Stimulated activated CD8-positive, alpha-beta memory T cell treated with anti-CD3 and anti-CD28 coated beads, Interleukin-2, amount 100 ng/mL, for 48 hours (primary cell): ENCODE data around the gene HOXA9.

Experiments used
- DNase-seq, 2 donors: peaks; one replicate each; pipeline ENCODE4 v3.0.0-alpha.2; 2020; ENCODE audit warnings: low read depth in 2 of 2

The HOXA9 gene

GRCh38 chr7:27142580-27143022 lies 22.7 kb downstream of the HOXA9 start:
- DNase-seq, result no peak

DNA sequence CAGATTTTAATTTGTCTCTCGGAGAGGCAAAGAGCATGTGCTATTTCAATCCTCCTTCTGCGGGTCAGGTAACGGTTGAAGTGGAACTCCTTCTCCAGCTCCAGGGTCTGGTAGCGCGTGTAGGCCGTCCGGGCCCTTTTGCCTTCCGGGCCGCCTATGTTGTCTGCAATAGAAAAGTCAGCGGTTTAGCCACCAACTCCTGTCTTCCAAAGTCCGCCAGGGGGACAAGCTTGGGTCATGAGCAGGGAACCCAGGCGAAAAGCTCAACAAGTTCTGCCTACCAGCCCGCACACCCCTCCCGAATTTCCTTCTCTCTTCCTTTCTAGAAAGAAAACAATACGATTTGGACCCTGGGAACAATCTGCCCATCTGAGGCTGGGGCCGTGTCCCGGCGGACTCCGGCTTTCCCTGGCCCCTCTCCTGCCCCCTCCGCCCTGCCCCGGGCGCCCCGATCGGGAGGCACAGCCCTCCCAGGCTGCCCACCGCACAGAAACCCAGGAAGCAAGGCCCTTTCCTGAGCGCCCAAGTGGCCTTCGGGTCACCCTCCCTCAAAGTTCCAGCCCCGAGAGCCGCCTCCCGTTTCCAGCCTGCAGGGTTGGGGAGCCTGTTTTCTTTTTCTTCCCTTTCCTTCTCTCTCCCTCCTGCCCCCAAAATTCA lies 23.3 kb downstream of the HOXA9 start:
- no peak for DNase-seq

GRCh38 chr7:27141137-27141922 lies 24.0 kb downstream of the HOXA9 start:
- no peak for DNase-seq

DNA sequence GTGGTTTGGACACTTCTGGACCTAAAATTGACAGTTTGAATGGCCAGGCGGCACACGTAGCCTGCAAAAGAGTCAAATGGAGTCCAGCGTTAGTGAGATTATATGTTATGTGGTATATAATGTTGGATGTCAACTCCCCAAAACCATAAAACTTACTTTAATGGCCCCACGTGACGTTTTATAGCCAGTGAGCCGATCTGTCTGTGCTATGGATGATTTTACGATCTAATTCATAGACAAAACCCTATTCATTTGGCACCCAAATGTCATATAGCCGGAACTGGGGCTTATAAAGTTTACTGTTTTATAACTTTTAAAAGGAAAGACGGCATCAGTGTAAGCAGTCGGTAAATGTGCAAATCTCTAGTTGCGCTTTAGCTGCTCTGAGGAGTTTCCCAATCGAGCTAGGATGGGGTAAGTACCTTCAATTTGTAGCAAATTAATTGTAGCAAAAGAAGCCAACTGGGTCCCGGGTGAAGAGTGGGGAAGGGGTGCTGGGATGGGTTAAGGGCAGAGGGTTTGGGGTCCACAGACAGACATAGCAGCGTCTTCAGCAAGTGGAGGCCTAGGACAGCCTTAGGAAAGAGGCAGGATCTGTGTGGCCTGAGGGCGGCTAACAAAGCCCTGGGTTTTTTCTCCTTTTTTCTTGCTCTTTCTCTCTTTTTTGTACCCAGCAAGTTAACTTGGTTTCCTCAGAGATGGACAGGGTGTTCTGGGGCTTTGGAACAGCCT lies 25.0 kb downstream of the HOXA9 start:
- DNase-seq, result no peak

GRCh38 chr7:27139334-27140125 lies 25.8 kb downstream of the HOXA9 start:
- DNase-seq, result no peak

- no peak for DNase-seq
These were observed 26.4 kb downstream of the HOXA9 start for GRCh38 chr7:27138985-27139333.

DNA sequence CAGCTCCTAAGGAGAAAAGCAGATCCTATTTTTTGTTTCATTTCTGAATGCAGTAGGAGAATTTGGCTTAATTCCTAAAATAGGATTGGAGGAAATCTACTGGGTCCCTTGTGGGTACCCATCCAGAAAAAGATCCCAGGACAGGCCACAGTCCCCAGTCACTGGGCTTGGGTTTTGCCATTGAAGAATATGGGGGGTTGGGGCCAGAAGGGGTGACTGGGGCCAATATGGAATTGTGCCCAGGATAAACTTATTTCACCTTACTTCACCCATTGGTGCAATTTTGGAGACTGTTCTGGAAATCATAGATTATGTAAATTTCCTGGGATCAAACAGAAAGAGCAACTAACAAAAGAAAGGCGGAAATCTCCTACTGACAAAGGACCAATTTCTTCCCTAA lies 26.9 kb downstream of the HOXA9 start:
- DNase-seq, result no peak

DNA sequence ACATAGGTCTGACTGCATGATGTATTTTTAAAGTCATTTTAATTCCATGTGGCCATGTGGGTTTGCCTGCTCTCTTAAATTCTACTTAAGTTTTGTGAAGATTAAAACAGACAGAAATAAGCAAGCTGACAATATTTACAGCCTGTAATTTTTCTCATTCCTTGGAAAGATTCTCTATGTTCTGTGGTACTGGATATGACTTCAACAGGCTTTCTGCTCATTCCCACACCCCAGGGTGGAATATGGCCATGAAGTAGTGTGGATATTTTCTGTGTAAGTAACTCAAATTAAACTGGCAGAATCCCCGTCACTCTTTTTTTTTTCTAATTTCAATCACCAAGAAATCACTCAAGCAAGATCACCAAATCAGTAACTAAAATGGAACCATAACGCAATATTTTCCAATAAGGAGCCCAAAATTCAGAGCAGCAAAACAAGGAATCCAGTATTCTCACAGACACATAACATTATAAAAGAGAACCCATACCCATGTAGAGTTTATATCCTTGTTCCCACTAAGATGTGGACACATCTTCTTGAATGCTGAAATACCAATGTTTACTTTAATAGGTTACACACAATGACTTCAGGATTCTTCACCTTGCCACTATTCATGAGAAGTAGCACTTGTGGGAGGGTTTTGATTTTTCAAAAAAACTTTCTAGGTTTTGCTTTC lies 27.6 kb downstream of the HOXA9 start:
- no peak for DNase-seq

DNA sequence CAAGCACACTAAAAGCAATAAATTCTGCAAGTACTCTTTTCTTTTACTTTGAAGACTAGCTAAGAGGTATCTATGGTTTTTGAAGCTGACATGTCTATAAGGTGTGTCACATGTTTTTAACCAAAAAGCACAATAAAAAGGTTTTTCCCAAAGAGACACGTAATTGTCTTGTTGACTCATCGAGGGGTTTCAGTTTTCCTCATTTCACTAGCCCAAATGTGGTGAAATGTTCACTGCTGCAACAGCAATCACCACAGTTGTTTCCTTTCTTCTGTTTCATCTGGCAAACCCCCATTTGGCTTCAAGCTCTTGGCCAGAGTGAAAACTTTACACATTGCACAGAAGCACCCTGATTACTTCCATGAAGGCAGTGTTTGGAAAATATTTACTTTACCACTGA lies 30.9 kb downstream of the HOXA9 start:
- DNase-seq, result no peak

GRCh38 chr7:27133409-27134231 lies 31.7 kb downstream of the HOXA9 start:
- no peak for DNase-seq

DNA sequence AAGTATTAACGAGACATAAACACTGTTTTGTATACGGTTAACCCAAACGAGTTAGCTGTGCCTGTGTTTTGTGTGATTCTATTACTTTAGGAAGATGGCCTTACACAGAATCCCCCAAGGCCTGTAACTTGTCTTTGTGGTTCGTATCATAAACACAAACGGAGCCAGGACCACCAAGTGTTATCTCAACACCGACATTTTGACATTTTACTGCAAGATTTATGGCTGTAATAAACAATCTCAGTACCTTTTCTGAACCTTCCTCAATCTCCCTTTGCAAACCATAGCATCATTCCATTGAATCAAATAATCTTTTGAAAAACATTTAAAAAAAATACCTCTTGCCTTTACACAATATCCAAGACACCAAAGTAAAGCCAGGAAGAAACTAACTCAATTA lies 32.4 kb downstream of the HOXA9 start:
- DNase-seq, result no peak

DNA sequence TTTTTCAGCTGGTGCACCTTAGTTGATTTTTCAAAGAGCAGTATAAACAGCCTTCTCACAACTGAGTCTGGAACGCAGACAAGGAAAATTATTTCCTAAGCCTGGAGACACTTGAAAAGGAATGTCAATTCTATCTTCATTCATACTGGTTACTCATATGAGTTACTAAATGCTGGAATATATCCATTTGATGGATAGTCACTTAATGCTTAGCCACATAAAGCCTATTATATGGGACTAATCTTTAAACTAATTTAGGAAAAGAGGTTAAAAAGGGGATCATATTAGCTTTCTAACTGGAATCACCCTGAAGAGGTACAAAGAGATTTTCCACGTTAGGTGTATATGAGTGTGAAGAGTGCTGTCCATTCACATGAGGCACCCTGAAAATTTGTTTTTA lies 33.1 kb downstream of the HOXA9 start:
- DNase-seq, result no peak

DNA sequence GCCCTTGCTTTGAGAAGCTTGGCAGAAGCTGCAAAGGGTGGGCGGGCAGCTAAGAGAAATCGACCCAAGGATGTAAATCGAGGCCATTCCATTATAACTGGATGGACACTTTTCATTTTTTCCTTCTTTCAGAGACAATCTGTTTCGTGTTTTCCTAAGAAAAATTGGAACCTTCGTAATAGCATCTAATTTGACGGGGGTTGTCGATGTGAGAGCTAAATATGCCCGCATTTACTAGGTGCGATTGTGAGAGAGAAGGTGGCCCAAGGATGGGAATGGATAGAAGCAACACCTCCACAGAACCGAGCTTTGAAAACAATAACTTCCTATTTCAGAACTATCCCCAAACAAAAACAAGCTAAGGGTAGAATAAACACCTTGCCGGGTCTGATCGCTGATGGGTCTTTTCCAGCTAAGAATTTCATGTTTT lies 33.9 kb downstream of the HOXA9 start:
- no peak for DNase-seq

GRCh38 chr7:27130540-27131389 lies 34.6 kb downstream of the HOXA9 start, which contains the start of gene HOXA4:
HOXA4 (minus strand) TSS chr7:27130757; CDS start chr7:27130733, 24 bp downstream.
- peak; percentile 36 to 60 for DNase-seq

DNA sequence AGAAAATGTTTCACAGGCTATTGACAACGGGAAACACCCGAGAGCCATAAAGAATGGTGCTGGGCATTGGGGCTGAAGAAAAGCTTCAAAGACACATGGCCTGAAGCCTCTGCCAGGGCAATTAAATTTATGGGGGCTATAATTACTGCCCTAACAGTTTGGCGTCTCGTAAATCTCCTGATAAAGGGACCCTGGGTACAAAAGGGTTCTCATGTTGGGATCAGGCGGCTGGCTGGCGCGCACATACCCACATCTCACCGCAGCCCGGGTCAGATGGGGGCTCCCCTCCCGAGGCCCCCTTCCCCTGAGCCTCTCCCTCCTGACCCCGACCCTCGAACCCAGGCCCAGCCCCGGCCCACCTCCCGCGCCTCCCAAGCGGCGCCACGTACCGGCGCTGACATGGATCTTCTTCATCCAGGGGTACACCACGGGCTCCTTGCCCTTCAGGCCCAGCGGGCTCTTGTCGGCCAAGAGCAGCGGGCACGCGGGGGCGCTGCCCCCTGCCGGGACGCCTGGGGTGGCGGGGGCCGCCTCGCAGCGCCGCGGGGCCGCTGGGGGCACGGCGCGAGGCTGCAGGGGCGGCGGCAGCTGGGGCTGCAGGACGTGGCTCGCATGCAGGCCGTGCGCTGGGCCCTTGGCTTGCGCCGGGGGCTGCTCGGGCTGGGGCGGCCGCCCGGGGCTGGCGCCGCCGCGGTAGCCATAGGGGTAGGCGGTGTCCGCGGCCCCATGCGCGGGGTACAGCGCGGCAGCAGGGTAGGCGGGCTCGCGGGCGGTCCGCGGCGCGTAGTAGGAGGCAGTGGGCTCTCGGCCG lies 35.4 kb downstream of the HOXA9 start:
- DNase-seq, result no peak

DNA sequence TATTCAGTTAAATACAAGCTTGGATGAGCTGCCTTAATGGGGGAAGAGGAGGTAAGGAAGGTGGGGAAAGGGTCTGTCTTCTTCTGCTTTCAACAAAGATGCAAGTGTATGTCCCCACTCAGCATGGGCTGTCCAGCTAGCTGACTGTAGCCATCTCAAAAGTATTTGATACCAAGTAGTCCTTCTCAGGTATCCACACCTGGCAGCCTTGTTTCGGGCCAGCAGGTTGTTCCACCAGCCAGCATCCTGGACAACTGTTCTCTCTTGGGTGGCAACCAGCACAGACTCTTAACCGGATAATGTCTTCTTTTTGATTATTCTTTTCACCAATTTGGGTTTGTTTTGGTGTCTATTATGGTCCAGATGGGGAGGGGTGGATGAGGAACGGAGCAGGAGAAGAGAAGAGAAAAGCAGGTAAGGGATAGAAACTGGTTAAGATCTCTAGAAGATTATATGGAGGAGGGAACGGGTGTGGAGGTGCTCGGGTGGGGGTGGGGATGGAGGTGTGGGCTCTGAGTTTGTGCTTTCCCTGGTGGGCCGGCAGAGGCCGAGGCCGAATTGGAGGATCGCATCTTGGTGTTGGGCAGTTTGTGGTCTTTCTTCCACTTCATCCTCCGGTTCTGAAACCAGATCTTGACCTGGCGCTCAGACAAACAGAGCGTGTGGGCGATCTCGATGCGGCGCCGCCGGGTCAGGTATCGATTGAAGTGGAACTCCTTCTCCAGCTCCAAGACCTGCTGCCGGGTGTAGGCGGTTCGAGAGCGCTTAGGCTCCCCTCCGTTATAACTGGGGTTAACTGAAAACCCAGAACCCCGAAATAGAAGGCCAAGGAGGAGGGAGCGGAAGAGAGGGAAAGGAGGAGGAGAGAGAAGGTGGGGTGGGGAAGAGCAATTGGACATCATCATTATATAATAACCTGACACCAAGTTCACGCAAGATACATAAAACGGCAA lies 36.3 kb downstream of the HOXA9 start:
- no peak for DNase-seq

GRCh38 chr7:27128034-27128433 lies 37.3 kb downstream of the HOXA9 start:
- no peak for DNase-seq
